ENCODE measurements around the gene INF2.

DNA sequence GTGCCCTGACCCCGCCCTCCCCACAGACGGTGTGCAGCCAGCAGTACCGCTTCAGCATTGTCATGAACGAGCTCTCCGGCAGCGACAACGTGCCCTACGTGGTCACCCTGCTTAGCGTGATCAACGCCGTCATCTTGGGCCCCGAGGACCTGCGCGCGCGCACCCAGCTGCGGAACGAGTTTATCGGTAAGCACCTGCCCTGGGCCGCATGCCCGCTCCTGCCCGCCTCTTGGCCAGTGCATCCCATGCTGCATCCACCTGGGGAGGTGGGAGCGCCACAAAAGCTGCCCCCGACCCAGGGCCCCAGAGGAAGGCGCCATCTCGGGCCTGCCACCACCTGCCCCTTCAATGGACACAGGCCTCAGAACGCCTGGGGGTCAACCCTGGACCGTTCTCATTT, 13.9 kb downstream of the INF2 start:
- TF ChIP-seq, protein P1, sequence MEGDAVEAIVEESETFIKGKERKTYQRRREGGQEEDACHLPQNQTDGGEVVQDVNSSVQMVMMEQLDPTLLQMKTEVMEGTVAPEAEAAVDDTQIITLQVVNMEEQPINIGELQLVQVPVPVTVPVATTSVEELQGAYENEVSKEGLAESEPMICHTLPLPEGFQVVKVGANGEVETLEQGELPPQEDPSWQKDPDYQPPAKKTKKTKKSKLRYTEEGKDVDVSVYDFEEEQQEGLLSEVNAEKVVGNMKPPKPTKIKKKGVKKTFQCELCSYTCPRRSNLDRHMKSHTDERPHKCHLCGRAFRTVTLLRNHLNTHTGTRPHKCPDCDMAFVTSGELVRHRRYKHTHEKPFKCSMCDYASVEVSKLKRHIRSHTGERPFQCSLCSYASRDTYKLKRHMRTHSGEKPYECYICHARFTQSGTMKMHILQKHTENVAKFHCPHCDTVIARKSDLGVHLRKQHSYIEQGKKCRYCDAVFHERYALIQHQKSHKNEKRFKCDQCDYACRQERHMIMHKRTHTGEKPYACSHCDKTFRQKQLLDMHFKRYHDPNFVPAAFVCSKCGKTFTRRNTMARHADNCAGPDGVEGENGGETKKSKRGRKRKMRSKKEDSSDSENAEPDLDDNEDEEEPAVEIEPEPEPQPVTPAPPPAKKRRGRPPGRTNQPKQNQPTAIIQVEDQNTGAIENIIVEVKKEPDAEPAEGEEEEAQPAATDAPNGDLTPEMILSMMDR (IDR thresholded peaks at IDR 0.05), result no peak
- TF ChIP-seq POLR2A (IDR thresholded peaks at IDR 0.05), result no peak
